Measurements from ENCODE around the gene PRKAA2. TPM values are rescaled to one million over a fixed set of nuclear protein-coding genes. Genes with fewer than 3 reads are reported as not detected.

The PRKAA2 gene
- total RNA-seq, 1 donor from 2014 or later = 4.8 TPM

DNA sequence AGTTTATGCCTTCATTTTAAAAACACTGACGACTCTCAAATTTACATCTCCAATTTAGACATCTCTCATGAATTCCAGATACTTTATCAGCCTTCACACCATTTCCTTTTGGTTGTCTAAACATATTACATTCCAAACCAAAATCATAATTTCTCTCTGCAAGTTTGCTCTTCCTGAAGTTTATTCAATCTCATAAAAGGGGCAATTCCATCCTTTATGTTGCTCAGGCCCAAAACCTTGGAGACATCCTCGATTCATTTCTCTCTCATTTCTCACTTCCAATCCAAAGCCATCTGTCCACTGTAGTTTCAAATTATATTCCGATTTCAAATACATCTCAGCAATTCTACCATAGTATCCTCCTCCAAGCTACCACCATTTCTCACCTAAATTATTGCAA, 100.1 kb downstream of the PRKAA2 start:
- H3K4me1 Mint-ChIP-seq = no peaks in the 10 kb centered on the region
- H3K4me3 Mint-ChIP-seq = no peak overlapping the region
- peaks cover 2% of the 10 kb centered on the region for H3K27me3 Mint-ChIP-seq (ENCODE audit: low read depth)
- H3K27ac Mint-ChIP-seq (ENCODE audit: unreplicated experiment) = no peak overlapping the region
- DNase-seq (ENCODE audit: low read depth, low spot score) = no peak
- H3K36me3 Mint-ChIP-seq (ENCODE audit: low read depth) = no peaks in the 10 kb centered on the region
- no peaks in the 10 kb centered on the region for H3K9me3 Mint-ChIP-seq
- TF ChIP-seq CTCF (conservative IDR thresholded peaks at IDR 0.05) = no peak

- Mint-ChIP-seq H3K4me1 (no peaks in the 10 kb centered on the region), H3K36me3 (ENCODE audit: low read depth) (no peaks in the 10 kb centered on the region), H3K27me3 (ENCODE audit: low read depth) (peaks cover 6% of the 10 kb centered on the region), H3K4me3 (no peak overlapping the region), H3K9me3 (no peaks in the 10 kb centered on the region), H3K27ac (ENCODE audit: unreplicated experiment) (no peak overlapping the region)
- no peak for DNase-seq (ENCODE audit: low read depth, low spot score)
- TF ChIP-seq CTCF (conservative IDR thresholded peaks at IDR 0.05) = no peak
Observed at GRCh38 chr1:56754708-56755479, 109.8 kb downstream of the PRKAA2 start.

DNA sequence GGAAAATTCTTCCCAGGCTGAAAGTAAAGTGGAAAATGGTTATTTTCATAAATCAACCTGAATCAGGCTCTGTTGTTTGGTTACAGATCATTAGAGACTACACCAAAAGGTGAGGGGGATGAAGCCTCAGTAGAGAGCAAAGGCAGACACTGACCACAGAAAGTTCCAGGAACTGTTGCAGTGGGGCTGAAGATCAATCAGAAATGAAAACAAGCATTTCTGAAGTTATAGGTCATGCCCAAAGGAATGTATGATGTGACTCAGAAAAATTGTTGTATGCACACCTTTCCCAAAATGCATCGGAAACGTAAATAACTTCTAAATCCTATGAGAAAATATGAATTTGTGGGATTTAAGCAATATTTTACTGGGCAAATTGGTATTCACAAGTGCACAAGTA, 110.8 kb downstream of the PRKAA2 start:
- Mint-ChIP-seq H3K9me3 (no peaks in the 10 kb centered on the region), H3K27ac (ENCODE audit: unreplicated experiment) (no peak overlapping the region), H3K4me1 (no peaks in the 10 kb centered on the region), H3K27me3 (ENCODE audit: low read depth) (peaks cover 6% of the 10 kb centered on the region), H3K4me3 (no peak overlapping the region), H3K36me3 (ENCODE audit: low read depth) (no peaks in the 10 kb centered on the region)
- TF ChIP-seq CTCF (conservative IDR thresholded peaks at IDR 0.05) = no peak
- no peak for DNase-seq (ENCODE audit: low read depth, low spot score)

DNA sequence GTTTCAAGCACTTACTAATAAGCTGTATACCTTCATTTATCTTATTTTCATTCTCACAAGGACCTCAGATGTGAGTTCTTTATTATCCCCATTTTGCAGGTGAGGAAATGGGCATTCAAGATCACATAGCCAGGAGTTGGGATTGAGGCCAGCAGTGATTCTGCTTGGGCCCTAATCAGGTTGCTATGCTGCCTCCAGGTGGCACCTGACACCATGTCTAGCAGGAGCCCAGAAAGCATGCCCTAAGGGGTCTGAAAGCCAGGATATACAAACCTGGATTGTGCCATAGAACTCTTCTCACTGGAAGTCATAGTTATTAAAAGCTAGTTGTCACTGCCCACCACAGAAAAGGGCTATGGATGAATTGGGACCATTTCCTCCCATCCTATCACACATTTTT, 113.0 kb downstream of the PRKAA2 start:
- no peak overlapping the region for H3K27ac Mint-ChIP-seq (ENCODE audit: unreplicated experiment)
- DNase-seq (ENCODE audit: low read depth, low spot score) = no peak
- no peaks in the 10 kb centered on the region for H3K4me1 Mint-ChIP-seq

DNA sequence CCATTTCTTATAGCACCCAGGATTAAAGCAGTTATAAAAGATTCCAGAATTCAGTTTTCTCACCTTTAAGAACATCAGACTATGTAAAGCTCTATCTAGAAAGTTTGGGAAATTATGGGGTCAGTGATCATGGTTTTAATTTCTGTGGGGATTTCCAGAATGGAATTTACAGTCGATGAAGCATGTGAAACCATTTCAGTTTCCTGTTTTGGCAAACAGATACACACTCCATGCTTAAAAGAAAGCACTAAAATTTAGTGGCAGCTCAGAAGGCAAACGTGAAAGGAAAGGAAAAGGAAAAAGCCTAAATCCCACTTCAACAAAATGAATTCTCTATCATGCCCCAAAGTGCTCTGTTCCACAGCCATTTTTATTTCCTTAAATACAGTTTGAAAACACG, 113.7 kb downstream of the PRKAA2 start:
- DNase-seq (ENCODE audit: low read depth, low spot score) = no peak
- no peaks in the 10 kb centered on the region for H3K4me1 Mint-ChIP-seq
- no peak for TF ChIP-seq CTCF (conservative IDR thresholded peaks at IDR 0.05)
- H3K36me3 Mint-ChIP-seq (ENCODE audit: low read depth) = no peaks in the 10 kb centered on the region
- no peaks in the 10 kb centered on the region for H3K9me3 Mint-ChIP-seq
- no peak overlapping the region for H3K27ac Mint-ChIP-seq (ENCODE audit: unreplicated experiment)
- H3K4me3 Mint-ChIP-seq = no peak overlapping the region
- peaks cover 6% of the 10 kb centered on the region for H3K27me3 Mint-ChIP-seq (ENCODE audit: low read depth)

More for the DNA sequence above, 113.0 kb downstream of the PRKAA2 start:
- no peaks in the 10 kb centered on the region for H3K36me3 Mint-ChIP-seq (ENCODE audit: low read depth)
- peaks cover 6% of the 10 kb centered on the region for H3K27me3 Mint-ChIP-seq (ENCODE audit: low read depth)
- H3K9me3 Mint-ChIP-seq = no peaks in the 10 kb centered on the region
- H3K4me3 Mint-ChIP-seq = no peak overlapping the region
- TF ChIP-seq CTCF (conservative IDR thresholded peaks at IDR 0.05) = no peak

Other genes starting within 250 kb of the PRKAA2 start
- 21.2 and 24.7 TPM in 2 replicates for gene PLPP3, start 65.8 kb upstream of the PRKAA2 start, total RNA-seq
- gene FYB2, start 174.1 kb downstream of the PRKAA2 start, total RNA-seq = not detected in 2 replicates
- not detected in 2 replicates for gene C8A, start 209.5 kb downstream of the PRKAA2 start, total RNA-seq

Measured in neural crest cell (in vitro differentiated cells).